HCT116 (cell line): ENCODE measurements around the gene ANKRD22.

Experiments used
- CTCF ChIP-seq, 3 experiments: fragments of 200-600 bp in 1 of 3; sonication (generic) in 1 of 3; IDR thresholded peaks in 2 of 3; conservative IDR thresholded peaks in 1 of 3; 2 replicates each; pipeline ENCODE4 v1.5.1; 2012 to 2017; ENCODE audit warnings: low read depth in 2 of 3, low read length in 2 of 3, antibody characterized with exemption in 1 of 3, borderline replicate concordance in 1 of 3, control low read depth in 1 of 3, mild to moderate bottlenecking in 1 of 3, mixed read lengths in 1 of 3, mixed run types in 1 of 3, moderate library complexity in 1 of 3; ENCODE audit not compliant: insufficient read depth in 1 of 3
- EZH2 ChIP-seq: fragments of 200-600 bp; sonication (generic); IDR thresholded peaks from 2 replicates; pipeline ENCODE4 v1.6.1; 2017; ENCODE audit warnings: antibody characterized with exemption, mixed run types
- JUND ChIP-seq: IDR thresholded peaks from 2 replicates; pipeline ENCODE4 v1.6.1; 2012
- POLR2A ChIP-seq: IDR thresholded peaks from 2 replicates; pipeline ENCODE4 v1.7.0; 2011; ENCODE audit warnings: borderline replicate concordance; ENCODE audit not compliant: insufficient read depth, insufficient read length; ENCODE audit errors: extremely low read depth
- POLR2AphosphoS5 ChIP-seq: IDR thresholded peaks from 2 replicates; pipeline ENCODE4 v1.6.1; 2011; ENCODE audit warnings: mild to moderate bottlenecking, low read depth, low read length, moderate library complexity
- RAD21 ChIP-seq: IDR thresholded peaks from 2 replicates; pipeline ENCODE4 v1.6.1; 2012; ENCODE audit warnings: low read depth, mild to moderate bottlenecking
- REST ChIP-seq: IDR thresholded peaks from 2 replicates; pipeline ENCODE4 v1.6.1; 2012; ENCODE audit warnings: low read depth

- peak; percentile 82 to 97 (median 93) for TF ChIP-seq CTCF (IDR thresholded peaks at IDR 0.05 in 2 of 3, conservative IDR thresholded peaks at IDR 0.05 in 1 of 3; ENCODE audit: borderline replicate concordance in 1 of 3, insufficient read depth in 1 of 3, low read depth in 2 of 3, low read length in 2 of 3)
- TF ChIP-seq EZH2, result no peak
- TF ChIP-seq POLR2A, result no peak
- peak; percentile 99 for TF ChIP-seq RAD21
- TF ChIP-seq REST, result no peak
- TF ChIP-seq JUND, result 0 out of 2 replicates have a peak, but pooled peaks have one; percentile 17
- no peak for TF ChIP-seq POLR2AphosphoS5
Measured at GRCh38 chr10:88835096-88835909, 16.3 kb downstream of the ANKRD22 start.
